CD4-positive, CD25-positive, alpha-beta regulatory T cell (primary cell): ENCODE data around the gene GOLGA6A. TPM values are rescaled to one million over a fixed set of nuclear protein-coding genes. Genes with fewer than 3 reads are reported as not detected.
A peak's percentile ranks its signal among the peaks of the same experiment; 100 is the strongest.

Experiments
- ATAC-seq, 2 donors: fragments of 150-1000 bp; cut with Tn5 transposase; one replicate each; pipeline ENCODE4 v1.10.0; 2021; ENCODE audit warnings: low read depth in 2 of 2, moderate number of reproducible peaks in 2 of 2, moderate library complexity in 1 of 2
- DNase-seq, 3 donors: peaks; one replicate each; pipeline versions ENCODE4 v3.0.0 to v3.0.0-alpha.2; 2012 to 2022; ENCODE audit warnings: mixed read lengths in 1 of 3
- H3K27ac ChIP-seq: one replicate; pipeline ENCODE4 v1.7.0; 2013; ENCODE audit warnings: mild to moderate bottlenecking, low read length; ENCODE audit not compliant: insufficient read depth, poor library complexity, severe bottlenecking
- H3K27me3 ChIP-seq: one replicate; pipeline ENCODE4 v1.7.0; 2013; ENCODE audit warnings: low read length; ENCODE audit not compliant: control insufficient read depth, insufficient read depth
- H3K36me3 ChIP-seq: one replicate; pipeline ENCODE4 v1.7.0; 2013; ENCODE audit warnings: mild to moderate bottlenecking, low read length, moderate library complexity; ENCODE audit not compliant: control insufficient read depth, insufficient read depth
- H3K4me1 ChIP-seq: 2 replicates; pipeline ENCODE4 v1.7.0; 2013; ENCODE audit warnings: mild to moderate bottlenecking, low read length; ENCODE audit not compliant: insufficient read depth, control insufficient read depth, poor library complexity, severe bottlenecking
- H3K4me3 ChIP-seq: one replicate; pipeline ENCODE4 v1.7.0; 2013; ENCODE audit warnings: low read depth, mild to moderate bottlenecking, low read length, moderate library complexity
- H3K9me3 ChIP-seq, 2 experiments: 1 replicate in 1 of 2; 2 replicates in 1 of 2; pipeline ENCODE4 v1.7.0; 2013; ENCODE audit warnings: low read length in 2 of 2, mild to moderate bottlenecking in 1 of 2, moderate library complexity in 1 of 2; ENCODE audit not compliant: control insufficient read depth in 2 of 2
- H3K27ac Mint-ChIP-seq, 3 donors: one replicate each; pipeline ENCODE4 v1.8.0; 2020 to 2022; ENCODE audit warnings: mild to moderate bottlenecking in 3 of 3, mixed read lengths in 3 of 3, moderate library complexity in 2 of 3
- H3K27me3 Mint-ChIP-seq: one replicate; pipeline ENCODE4 v1.8.0; 2022; ENCODE audit warnings: mild to moderate bottlenecking, mixed read lengths
- H3K36me3 Mint-ChIP-seq: one replicate; pipeline ENCODE4 v1.8.0; 2020; ENCODE audit warnings: mixed read lengths
- H3K4me1 Mint-ChIP-seq, 4 donors: one replicate each; pipeline ENCODE4 v1.8.0; 2020 to 2022; ENCODE audit warnings: mixed read lengths in 4 of 4, mild to moderate bottlenecking in 1 of 4
- H3K4me3 Mint-ChIP-seq, 4 donors: one replicate each; pipeline ENCODE4 v1.8.0; 2020 to 2022; ENCODE audit warnings: mild to moderate bottlenecking in 4 of 4, mixed read lengths in 4 of 4, moderate library complexity in 3 of 4
- H3K9me3 Mint-ChIP-seq, 7 donors: one replicate each; pipeline ENCODE4 v1.8.0; 2020 to 2022; ENCODE audit warnings: mixed read lengths in 7 of 7, mild to moderate bottlenecking in 3 of 7, moderate library complexity in 2 of 7
- polyA plus RNA-seq, 4 donors: library from polyadenylated mRNA; unstranded; fragments of 300-500 nt; fragmentation: Illumina TruSeq; gene quantifications; one replicate each; pipeline ENCODE4 v1.2.3, GENCODE V29; 2021
- total RNA-seq: library from RNA; stranded (reverse); gene quantifications from one replicate; pipeline ENCODE4 v1.2.3, GENCODE V29; 2022

The GOLGA6A gene
- total and polyA plus RNA-seq, 5 donors from 2014 or later, result 0.20 TPM; not detected in 4

GRCh38 chr15:74127954-74128784 is 45.8 kb upstream of the GOLGA6A start:
- Histone ChIP-seq H3K4me3 (no peak overlapping the region), H3K27me3 (peaks cover 17% of the 10 kb centered on the region), H3K36me3 (no peaks in the 10 kb centered on the region), H3K9me3 (no peaks in the 10 kb centered on the region), H3K4me1 (peaks cover 9% of the 10 kb centered on the region), H3K27ac (no peak overlapping the region)
- Mint-ChIP-seq H3K4me1 (peaks cover 0 to 32% (median 8%) of the 10 kb centered on the region in 4 donors), H3K27ac (no peak overlapping the region), H3K4me3 (peak overlapping the region in 2 of 4 donors; percentile 36 to 59), H3K36me3 (no peaks in the 10 kb centered on the region), H3K27me3 (peaks cover 88% of the 10 kb centered on the region), H3K9me3 (peaks cover 0 to 3% (median 0%) of the 10 kb centered on the region in 7 donors)
- ATAC-seq (peak in 1 of 2 donors; percentile 16), DNase-seq (no peak)

- H3K27me3 Mint-ChIP-seq, result peaks cover 88% of the 10 kb centered on the region
- Histone ChIP-seq H3K4me1 (peaks cover 9% of the 10 kb centered on the region), H3K4me3 (no peak overlapping the region), H3K27ac (no peak overlapping the region), H3K27me3 (peaks cover 17% of the 10 kb centered on the region), H3K9me3 (no peaks in the 10 kb centered on the region), H3K36me3 (no peaks in the 10 kb centered on the region)
- peaks cover 0 to 3% (median 0%) of the 10 kb centered on the region in 7 donors for H3K9me3 Mint-ChIP-seq
- ATAC-seq (peak; percentile 78), DNase-seq (peak; percentile 61 to 80 (median 73))
- H3K27ac Mint-ChIP-seq, result no peak overlapping the region
- H3K4me1 Mint-ChIP-seq, result peaks cover 0 to 29% (median 8%) of the 10 kb centered on the region in 4 donors
- no peaks in the 10 kb centered on the region for H3K36me3 Mint-ChIP-seq
- H3K4me3 Mint-ChIP-seq, result peak overlapping the region in 3 of 4 donors; percentile 21 to 59 (median 36)
Observed at GRCh38 chr15:74127255-74127953, 45.1 kb upstream of the GOLGA6A start.

GRCh38 chr15:74124759-74125158 is 42.4 kb upstream of the GOLGA6A start:
- Mint-ChIP-seq H3K36me3 (no peaks in the 10 kb centered on the region), H3K9me3 (peaks cover 0 to 1% (median 0%) of the 10 kb centered on the region in 7 donors), H3K4me3 (no peak overlapping the region), H3K27me3 (peaks cover 75% of the 10 kb centered on the region), H3K4me1 (peaks cover 0 to 16% (median 0%) of the 10 kb centered on the region in 4 donors), H3K27ac (no peak overlapping the region)
- no peak overlapping the region for H3K27ac ChIP-seq
- peaks cover 9% of the 10 kb centered on the region for H3K4me1 ChIP-seq
- H3K4me3 ChIP-seq, result no peak overlapping the region
- H3K9me3 ChIP-seq, result no peaks in the 10 kb centered on the region
- ATAC-seq (no peak), DNase-seq (no peak)
- H3K36me3 ChIP-seq, result no peaks in the 10 kb centered on the region
- peaks cover 9% of the 10 kb centered on the region for H3K27me3 ChIP-seq

GRCh38 chr15:74124196-74124595 is 41.8 kb upstream of the GOLGA6A start:
- no peak overlapping the region for H3K27ac Mint-ChIP-seq

GRCh38 chr15:74123658-74124057 is 41.3 kb upstream of the GOLGA6A start:
- Mint-ChIP-seq H3K27me3 (peaks cover 64% of the 10 kb centered on the region), H3K9me3 (no peaks in the 10 kb centered on the region), H3K4me1 (peaks cover 0 to 7% (median 0%) of the 10 kb centered on the region in 4 donors), H3K27ac (no peak overlapping the region), H3K36me3 (no peaks in the 10 kb centered on the region), H3K4me3 (no peak overlapping the region)
- Histone ChIP-seq H3K27ac (no peak overlapping the region), H3K36me3 (no peaks in the 10 kb centered on the region), H3K27me3 (peaks cover 9% of the 10 kb centered on the region), H3K4me1 (peaks cover 9% of the 10 kb centered on the region), H3K4me3 (no peak overlapping the region), H3K9me3 (no peaks in the 10 kb centered on the region)
- DNase-seq, result no peak
- no peak for ATAC-seq

More at GRCh38 chr15:74124196-74124595, 41.8 kb upstream of the GOLGA6A start:
- Histone ChIP-seq H3K27me3 (peaks cover 9% of the 10 kb centered on the region), H3K36me3 (no peaks in the 10 kb centered on the region), H3K4me1 (peaks cover 9% of the 10 kb centered on the region), H3K4me3 (no peak overlapping the region), H3K9me3 (no peaks in the 10 kb centered on the region), H3K27ac (no peak overlapping the region)
- DNase-seq (no peak), ATAC-seq (no peak)
- peaks cover 0 to 12% (median 0%) of the 10 kb centered on the region in 4 donors for H3K4me1 Mint-ChIP-seq
- peaks cover 0 to 1% (median 0%) of the 10 kb centered on the region in 7 donors for H3K9me3 Mint-ChIP-seq
- H3K36me3 Mint-ChIP-seq, result no peaks in the 10 kb centered on the region
- no peak overlapping the region for H3K4me3 Mint-ChIP-seq
- peaks cover 69% of the 10 kb centered on the region for H3K27me3 Mint-ChIP-seq

GRCh38 chr15:74123131-74123429 is 40.7 kb upstream of the GOLGA6A start:
- H3K9me3 ChIP-seq, result no peaks in the 10 kb centered on the region
- H3K36me3 ChIP-seq, result no peaks in the 10 kb centered on the region
- H3K27ac Mint-ChIP-seq, result no peak overlapping the region
- ATAC-seq (no peak), DNase-seq (no peak)
- peaks cover 9% of the 10 kb centered on the region for H3K27me3 ChIP-seq
- no peak overlapping the region for H3K27ac ChIP-seq
- peaks cover 0 to 4% (median 0%) of the 10 kb centered on the region in 7 donors for H3K9me3 Mint-ChIP-seq
- peaks cover 0 to 4% (median 0%) of the 10 kb centered on the region in 4 donors for H3K4me1 Mint-ChIP-seq
- H3K27me3 Mint-ChIP-seq, result peaks cover 62% of the 10 kb centered on the region
- no peak overlapping the region for H3K4me3 ChIP-seq
- peaks cover 5% of the 10 kb centered on the region for H3K4me1 ChIP-seq
- peak overlapping the region in 1 of 4 donors; percentile 24 for H3K4me3 Mint-ChIP-seq
- no peaks in the 10 kb centered on the region for H3K36me3 Mint-ChIP-seq

GRCh38 chr15:74122403-74123130 is 40.2 kb upstream of the GOLGA6A start:
- no peak overlapping the region for H3K4me3 ChIP-seq
- no peak overlapping the region for H3K27ac ChIP-seq
- H3K4me1 ChIP-seq, result peaks cover under 1% of the 10 kb centered on the region
- Mint-ChIP-seq H3K4me3 (peak overlapping the region in 1 of 4 donors; percentile 24), H3K9me3 (peaks cover 0 to 7% (median 0%) of the 10 kb centered on the region in 7 donors), H3K4me1 (no peaks in the 10 kb centered on the region), H3K27me3 (peaks cover 60% of the 10 kb centered on the region), H3K27ac (no peak overlapping the region), H3K36me3 (no peaks in the 10 kb centered on the region)
- DNase-seq (no peak), ATAC-seq (no peak)
- H3K9me3 ChIP-seq, result no peaks in the 10 kb centered on the region
- H3K27me3 ChIP-seq, result peaks cover 9% of the 10 kb centered on the region
- no peaks in the 10 kb centered on the region for H3K36me3 ChIP-seq
